Endothelial cell of umbilical vein (primary cell): ENCODE measurements around the gene HOXD4. TPM values are rescaled to one million over a fixed set of nuclear protein-coding genes. Genes with fewer than 3 reads are reported as not detected.

Source experiments
- BruUV-seq: library from RNA; stranded (reverse); fragments of 400-500 nt; replicated peaks from 2 replicates; lab custom pipeline; 2021; lab: Mats Ljungman, UMichigan
- CTCF ChIA-PET: fragments of 300-600, 350-600 bp; sonication (Branson Sonifier 250); formaldehyde crosslinking; loops from one replicate; lab custom pipeline; 2021; ENCODE audit warnings: antibody characterized with exemption, inconsistent platforms; lab: Charles Lee
- POLR2A ChIA-PET: fragments of 300-600, 350-600 bp; sonication (Branson Sonifier 250); formaldehyde crosslinking; loops from one replicate; lab custom pipeline; 2021; ENCODE audit warnings: antibody characterized with exemption, inconsistent platforms; lab: Charles Lee
- DNase-seq: peaks from one replicate; pipeline ENCODE4 v3.0.0-alpha.2; 2011; ENCODE audit warnings: low read depth, low spot score
- FAIRE-seq: peaks from 2 replicates; lab custom pipeline; 2011; peaks lifted over from hg19 to GRCh38; lab: Jason Lieb, UNC
- H2AFZ ChIP-seq: 2 replicates; pipeline ENCODE4 v1.6.0; 2012; ENCODE audit warnings: low read depth, low read length, control low read depth, inconsistent platforms
- H3K27ac ChIP-seq: 2 replicates; pipeline ENCODE4 v1.5.1; 2011; ENCODE audit warnings: low read depth, mild to moderate bottlenecking, control low read depth, low read length, moderate library complexity; ENCODE audit not compliant: insufficient read depth
- H3K27me3 ChIP-seq, 2 experiments: 2 replicates each; pipeline versions ENCODE4 v1.6.0 to v1.6.1; 2011; ENCODE audit warnings: low read length in 2 of 2, mixed read lengths in 1 of 2; ENCODE audit not compliant: control insufficient read depth in 2 of 2, insufficient read depth in 2 of 2
- H3K36me3 ChIP-seq, 2 experiments: 2 replicates in 1 of 2; 3 replicates in 1 of 2; pipeline ENCODE4 v1.5.1; 2011; ENCODE audit warnings: low read length in 2 of 2, mild to moderate bottlenecking in 1 of 2, moderate library complexity in 1 of 2; ENCODE audit not compliant: control insufficient read depth in 2 of 2, insufficient read depth in 2 of 2; ENCODE audit errors: extremely low read depth in 1 of 2
- H3K4me1 ChIP-seq: 3 replicates; pipeline ENCODE4 v1.5.1; 2011; ENCODE audit warnings: mild to moderate bottlenecking, low read length; ENCODE audit not compliant: control insufficient read depth, insufficient read depth; ENCODE audit errors: extremely low read depth
- H3K4me2 ChIP-seq: 2 replicates; pipeline ENCODE4 v1.6.1; 2011; ENCODE audit warnings: low read length, control low read depth, mixed read lengths; ENCODE audit not compliant: insufficient read depth
- H3K4me3 ChIP-seq, 3 experiments: fragments of 200-600 bp in 1 of 3; sonication (generic), shearing (Covaris generic) in 1 of 3; replicated peaks in 1 of 3; 2 replicates each; pipeline ENCODE4 v1.5.1; 2011 to 2016; ENCODE audit warnings: control low read depth in 3 of 3, low read length in 3 of 3, mild to moderate bottlenecking in 2 of 3, inconsistent platforms in 1 of 3, low read depth in 1 of 3, moderate library complexity in 1 of 3; ENCODE audit not compliant: insufficient read depth in 1 of 3
- H3K79me2 ChIP-seq: 2 replicates; pipeline ENCODE4 v1.6.0; 2012; ENCODE audit warnings: low read length, inconsistent platforms; ENCODE audit not compliant: control insufficient read depth, insufficient read depth
- H3K9ac ChIP-seq: replicated peaks from 2 replicates; pipeline ENCODE3; 2011; ENCODE audit warnings: low read length, control low read depth; ENCODE audit not compliant: insufficient read depth; ENCODE audit errors: extremely low read depth
- H3K9me1 ChIP-seq: replicated peaks from 3 replicates; pipeline ENCODE4 v1.6.0; 2011; ENCODE audit warnings: mild to moderate bottlenecking, low read length; ENCODE audit not compliant: control insufficient read depth, insufficient read depth; ENCODE audit errors: extremely low read depth
- H3K9me3 ChIP-seq: replicated peaks from 2 replicates; pipeline ENCODE4 v1.5.1; 2012; ENCODE audit warnings: low read length, inconsistent platforms; ENCODE audit not compliant: control insufficient read depth, insufficient read depth
- H4K20me1 ChIP-seq: replicated peaks from 2 replicates; pipeline ENCODE3; 2011; ENCODE audit warnings: mild to moderate bottlenecking, low read length; ENCODE audit not compliant: control insufficient read depth, insufficient read depth; ENCODE audit errors: extremely low read depth
- EZH2 ChIP-seq: IDR thresholded peaks from 2 replicates; pipeline ENCODE4 v1.6.1; 2012; ENCODE audit warnings: borderline replicate concordance, low read depth, mild to moderate bottlenecking, moderate library complexity, low read length, inconsistent platforms; ENCODE audit not compliant: severe bottlenecking
- FOS ChIP-seq: IDR thresholded peaks from 2 replicates; pipeline ENCODE4 v1.6.1; 2011; ENCODE audit warnings: mild to moderate bottlenecking, low read length, moderate library complexity, borderline replicate concordance; ENCODE audit not compliant: insufficient read depth
- GATA2 ChIP-seq: IDR thresholded peaks from 2 replicates; pipeline ENCODE4 v1.7.0; 2011; ENCODE audit warnings: low read depth, mild to moderate bottlenecking, moderate library complexity, mixed read lengths, low read length; ENCODE audit not compliant: insufficient read length, insufficient read depth
- JUN ChIP-seq: IDR thresholded peaks from 2 replicates; pipeline ENCODE4 v1.6.1; 2011; ENCODE audit warnings: borderline replicate concordance, low read depth; ENCODE audit not compliant: insufficient read length, insufficient read depth
- MYC ChIP-seq: IDR thresholded peaks from one replicate; pipeline ENCODE4 v1.6.1; 2011; ENCODE audit warnings: mild to moderate bottlenecking, low read depth, low read length
- POLR2A ChIP-seq: IDR thresholded peaks from 2 replicates; pipeline ENCODE4 v1.6.1; 2012; ENCODE audit warnings: low read depth, mild to moderate bottlenecking, control low read depth, low read length
- POLR2AphosphoS5 ChIP-seq: IDR thresholded peaks from 2 replicates; pipeline ENCODE4 v1.6.1; 2012; ENCODE audit warnings: low read depth, mild to moderate bottlenecking, control low read depth, low read length, moderate library complexity; ENCODE audit not compliant: insufficient read depth
- dilution Hi-C: fragments of 300-500 bp; cut with MboI; formaldehyde crosslinking; loops from one replicate; pipeline ENCODE4 v1.15.0; 2019; ENCODE audit warnings: low sequenced_read_pairs; ENCODE audit not compliant: extremely low pct_ligation_motif_present
- intact Hi-C: fragments of 100-400 bp; cut with micrococcal nuclease; formaldehyde crosslinking; loops from one replicate; pipeline ENCODE4 v1.10.0; 2022
- polyA plus RNA-seq, 4 experiments: library from polyadenylated mRNA; depleted of rRNA in 3 of 4; stranded (reverse) in 3 of 4; unstranded in 1 of 4; fragments of >200 nt; gene quantifications; 2 replicates each; pipeline versions ENCODE4 v1.2.1 to v1.2.3, GENCODE V29; 2011 to 2012; ENCODE audit warnings: missing spikeins in 1 of 4
- total RNA-seq: library from RNA; stranded (reverse); gene quantifications from 2 replicates; pipeline ENCODE4 v1.2.3, GENCODE V29; 2021
- TF ChIP-seq, protein P1 (sequence below), 2 donors: IDR thresholded peaks; 1 replicate in 1 of 2; 2 replicates in 1 of 2; pipeline ENCODE4 v1.5.1; 2011; ENCODE audit warnings: low read length in 2 of 2, mild to moderate bottlenecking in 2 of 2, moderate library complexity in 2 of 2, control low read depth in 1 of 2, inconsistent platforms in 1 of 2, low read depth in 1 of 2; ENCODE audit not compliant: insufficient read depth in 1 of 2; ENCODE audit errors: extremely low read depth in 1 of 2
- TF ChIP-seq, protein P2 (sequence below): IDR thresholded peaks from 2 replicates; pipeline ENCODE4 v1.6.1; 2011; ENCODE audit not compliant: insufficient read depth, insufficient read length

Gene HOXD4
- total and polyA plus RNA-seq, 2 donors (not counting 3 experiments of a cell fraction or from before 2014, with no cell fraction given): 7.6 to 13.7 TPM

DNA sequence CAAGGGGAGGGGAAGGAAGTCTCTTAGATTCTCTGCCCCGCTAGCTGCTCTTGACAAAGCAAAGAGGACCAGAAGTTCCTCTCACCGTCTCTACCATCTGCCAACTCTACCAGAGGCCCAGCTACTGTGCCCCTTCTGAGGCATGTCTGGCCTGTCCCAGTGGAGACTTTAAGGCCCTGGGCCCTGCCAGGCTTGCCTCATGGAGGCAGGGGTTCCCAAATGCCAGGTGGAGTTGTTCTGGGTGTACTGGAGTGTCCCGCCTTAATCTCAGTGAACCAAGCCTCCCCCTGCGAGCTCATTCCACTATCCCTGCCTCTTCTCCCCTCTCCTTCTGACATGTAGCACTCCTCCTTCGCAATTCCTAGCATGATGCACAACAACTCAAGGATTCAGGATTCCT lies 49.5 kb upstream of the HOXD4 start:
- no TSS peak for BruUV-seq
- TF ChIP-seq, protein P1, sequence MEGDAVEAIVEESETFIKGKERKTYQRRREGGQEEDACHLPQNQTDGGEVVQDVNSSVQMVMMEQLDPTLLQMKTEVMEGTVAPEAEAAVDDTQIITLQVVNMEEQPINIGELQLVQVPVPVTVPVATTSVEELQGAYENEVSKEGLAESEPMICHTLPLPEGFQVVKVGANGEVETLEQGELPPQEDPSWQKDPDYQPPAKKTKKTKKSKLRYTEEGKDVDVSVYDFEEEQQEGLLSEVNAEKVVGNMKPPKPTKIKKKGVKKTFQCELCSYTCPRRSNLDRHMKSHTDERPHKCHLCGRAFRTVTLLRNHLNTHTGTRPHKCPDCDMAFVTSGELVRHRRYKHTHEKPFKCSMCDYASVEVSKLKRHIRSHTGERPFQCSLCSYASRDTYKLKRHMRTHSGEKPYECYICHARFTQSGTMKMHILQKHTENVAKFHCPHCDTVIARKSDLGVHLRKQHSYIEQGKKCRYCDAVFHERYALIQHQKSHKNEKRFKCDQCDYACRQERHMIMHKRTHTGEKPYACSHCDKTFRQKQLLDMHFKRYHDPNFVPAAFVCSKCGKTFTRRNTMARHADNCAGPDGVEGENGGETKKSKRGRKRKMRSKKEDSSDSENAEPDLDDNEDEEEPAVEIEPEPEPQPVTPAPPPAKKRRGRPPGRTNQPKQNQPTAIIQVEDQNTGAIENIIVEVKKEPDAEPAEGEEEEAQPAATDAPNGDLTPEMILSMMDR (IDR thresholded peaks at IDR 0.05; ENCODE audit: extremely low read depth in 1 of 2, insufficient read depth in 1 of 2, low read depth in 1 of 2, low read length in 2 of 2): no peak
- TF ChIP-seq EZH2 (no peak), MYC (no peak), POLR2A (no peak), POLR2AphosphoS5 (no peak), GATA2 (no peak), FOS (no peak), JUN (no peak)
- TF ChIP-seq, protein P2, sequence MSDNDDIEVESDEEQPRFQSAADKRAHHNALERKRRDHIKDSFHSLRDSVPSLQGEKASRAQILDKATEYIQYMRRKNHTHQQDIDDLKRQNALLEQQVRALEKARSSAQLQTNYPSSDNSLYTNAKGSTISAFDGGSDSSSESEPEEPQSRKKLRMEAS: no peak
- H3K9ac ChIP-seq: no peak overlapping the region
- CTCF ChIA-PET: interaction anchor here (1.4 to 2.4 kb wide), 3 partner anchors 9 to 1047 kb away, joined by 3 to 13 read pairs (median 4); no protein-coding TSS in a partner anchor
- H2AFZ ChIP-seq: no peak overlapping the region
- FAIRE-seq (no peak), DNase-seq (no peak)
- POLR2A ChIA-PET: no interaction called here
- no peaks in the 10 kb centered on the region for H3K79me2 ChIP-seq
- H3K9me1 ChIP-seq: no peaks in the 10 kb centered on the region
- H3K27me3 ChIP-seq: peaks cover 94 to 98% of the 10 kb centered on the region in 2 experiments
- dilution Hi-C loops (no loop called here), intact Hi-C loops (no loop called here)
- no peak overlapping the region for H3K4me2 ChIP-seq
- no peaks in the 10 kb centered on the region for H3K36me3 ChIP-seq
- no peak overlapping the region for H3K27ac ChIP-seq
- H3K4me3 ChIP-seq: no peak overlapping the region
- no peaks in the 10 kb centered on the region for H3K9me3 ChIP-seq
- H4K20me1 ChIP-seq: no peaks in the 10 kb centered on the region
- peaks cover 4% of the 10 kb centered on the region for H3K4me1 ChIP-seq
